HCT116 (cell line): ENCODE results near the gene MOB2.

Experiments
- CEBPB ChIP-seq: IDR thresholded peaks from 2 replicates; pipeline ENCODE4 v1.6.1; 2012; ENCODE audit warnings: low read depth
- EZH2phosphoT487 ChIP-seq: fragments of 200-600 bp; IDR thresholded peaks from 2 replicates; pipeline ENCODE4 v1.6.1; 2018; ENCODE audit warnings: antibody characterized with exemption, borderline replicate concordance
- POLR2A ChIP-seq: IDR thresholded peaks from 2 replicates; pipeline ENCODE4 v1.7.0; 2011; ENCODE audit warnings: borderline replicate concordance; ENCODE audit not compliant: insufficient read depth, insufficient read length; ENCODE audit errors: extremely low read depth
- POLR2AphosphoS5 ChIP-seq: IDR thresholded peaks from 2 replicates; pipeline ENCODE4 v1.6.1; 2011; ENCODE audit warnings: mild to moderate bottlenecking, low read depth, low read length, moderate library complexity
- SIN3A ChIP-seq: IDR thresholded peaks from 2 replicates; pipeline ENCODE4 v1.6.1; 2012; ENCODE audit warnings: low read depth
- SRF ChIP-seq: IDR thresholded peaks from 2 replicates; pipeline ENCODE4 v1.6.1; 2012; ENCODE audit warnings: low read depth
- ZNF274 ChIP-seq: fragments of 200-500 bp; sonication (Bioruptor generic); IDR thresholded peaks from 2 replicates; pipeline ENCODE4 v1.6.1; 2014; ENCODE audit warnings: mild to moderate bottlenecking, low read depth, low read length, inconsistent platforms
- TF ChIP-seq, protein P1 (sequence below), 3 experiments: fragments of 200-600 bp in 1 of 3; sonication (generic) in 1 of 3; IDR thresholded peaks in 2 of 3; conservative IDR thresholded peaks in 1 of 3; 2 replicates each; pipeline ENCODE4 v1.5.1; 2012 to 2017; ENCODE audit warnings: low read depth in 2 of 3, low read length in 2 of 3, antibody characterized with exemption in 1 of 3, borderline replicate concordance in 1 of 3, control low read depth in 1 of 3, mild to moderate bottlenecking in 1 of 3, mixed read lengths in 1 of 3, mixed run types in 1 of 3, moderate library complexity in 1 of 3; ENCODE audit not compliant: insufficient read depth in 1 of 3

GRCh38 chr11:1453611-1454034 is 33.0 kb downstream of the MOB2 start:
- TF ChIP-seq CEBPB (no peak), POLR2AphosphoS5 (no peak), SIN3A (no peak), POLR2A (no peak), ZNF274 (no peak), SRF (no peak), EZH2phosphoT487 (no peak)
- TF ChIP-seq, protein P1, sequence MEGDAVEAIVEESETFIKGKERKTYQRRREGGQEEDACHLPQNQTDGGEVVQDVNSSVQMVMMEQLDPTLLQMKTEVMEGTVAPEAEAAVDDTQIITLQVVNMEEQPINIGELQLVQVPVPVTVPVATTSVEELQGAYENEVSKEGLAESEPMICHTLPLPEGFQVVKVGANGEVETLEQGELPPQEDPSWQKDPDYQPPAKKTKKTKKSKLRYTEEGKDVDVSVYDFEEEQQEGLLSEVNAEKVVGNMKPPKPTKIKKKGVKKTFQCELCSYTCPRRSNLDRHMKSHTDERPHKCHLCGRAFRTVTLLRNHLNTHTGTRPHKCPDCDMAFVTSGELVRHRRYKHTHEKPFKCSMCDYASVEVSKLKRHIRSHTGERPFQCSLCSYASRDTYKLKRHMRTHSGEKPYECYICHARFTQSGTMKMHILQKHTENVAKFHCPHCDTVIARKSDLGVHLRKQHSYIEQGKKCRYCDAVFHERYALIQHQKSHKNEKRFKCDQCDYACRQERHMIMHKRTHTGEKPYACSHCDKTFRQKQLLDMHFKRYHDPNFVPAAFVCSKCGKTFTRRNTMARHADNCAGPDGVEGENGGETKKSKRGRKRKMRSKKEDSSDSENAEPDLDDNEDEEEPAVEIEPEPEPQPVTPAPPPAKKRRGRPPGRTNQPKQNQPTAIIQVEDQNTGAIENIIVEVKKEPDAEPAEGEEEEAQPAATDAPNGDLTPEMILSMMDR (IDR thresholded peaks at IDR 0.05 in 2 of 3, conservative IDR thresholded peaks at IDR 0.05 in 1 of 3; ENCODE audit: borderline replicate concordance in 1 of 3, insufficient read depth in 1 of 3, low read depth in 2 of 3, low read length in 2 of 3), result peak in 1 of 3 experiments; percentile 27; a peak in 1 of 6 replicates
